NCI-H2171 treated with DMSO at 0.1 percent for 48 hours (cell line): ENCODE measurements around the gene CHAF1B.
"Not testable (repeated sequence)": the region's sequence is repeated elsewhere in the genome, so short reads cannot be mapped to it uniquely, and the experiment has no call there.

ENCODE experiments used
- DNase-seq: peaks from one replicate; lab custom pipeline; 2025; lab: John Stamatoyannopoulos, UW

CHAF1B gene

DNA sequence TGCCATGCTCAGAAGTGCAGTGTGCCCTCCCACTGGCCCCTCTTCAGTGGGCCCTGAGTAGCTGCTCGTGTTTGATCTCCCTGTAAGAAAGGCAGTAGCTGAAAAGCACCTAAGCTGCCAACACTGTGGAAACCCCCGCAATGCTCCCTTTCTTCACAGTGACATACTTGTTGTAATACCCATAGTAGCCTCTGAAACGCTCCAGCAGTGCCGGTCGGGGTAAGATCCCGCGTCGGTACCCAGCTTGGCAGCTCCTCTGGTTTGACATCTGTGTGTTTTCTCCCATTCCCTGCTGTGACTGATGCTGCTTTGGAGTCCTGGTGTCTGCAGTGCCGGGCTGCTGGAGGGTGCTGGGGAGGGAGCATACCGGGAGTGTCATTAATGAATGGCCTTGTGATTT lies 3.6 kb downstream of the CHAF1B start:
- DNase-seq = peak; percentile 86

DNA sequence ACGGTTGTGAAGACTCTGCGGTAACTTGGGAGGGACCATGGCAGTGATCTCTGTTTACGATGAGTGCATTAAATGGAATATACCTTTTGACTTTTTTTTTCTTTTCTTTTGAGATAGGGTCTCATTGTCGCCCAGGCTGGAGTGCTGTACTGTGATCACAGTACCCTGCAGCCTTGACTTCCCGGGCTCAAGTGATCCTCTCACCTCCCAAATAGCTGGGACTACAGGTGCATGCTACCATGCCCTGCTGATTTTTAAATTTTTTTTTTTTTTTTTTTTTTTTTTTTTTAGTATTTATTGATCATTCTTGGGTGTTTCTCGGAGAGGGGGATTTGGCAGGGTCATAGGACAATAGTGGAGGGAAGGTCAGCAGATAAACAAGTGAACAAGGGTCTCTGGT lies 6.5 kb downstream of the CHAF1B start:
- not testable (repeated sequence) for DNase-seq

DNA sequence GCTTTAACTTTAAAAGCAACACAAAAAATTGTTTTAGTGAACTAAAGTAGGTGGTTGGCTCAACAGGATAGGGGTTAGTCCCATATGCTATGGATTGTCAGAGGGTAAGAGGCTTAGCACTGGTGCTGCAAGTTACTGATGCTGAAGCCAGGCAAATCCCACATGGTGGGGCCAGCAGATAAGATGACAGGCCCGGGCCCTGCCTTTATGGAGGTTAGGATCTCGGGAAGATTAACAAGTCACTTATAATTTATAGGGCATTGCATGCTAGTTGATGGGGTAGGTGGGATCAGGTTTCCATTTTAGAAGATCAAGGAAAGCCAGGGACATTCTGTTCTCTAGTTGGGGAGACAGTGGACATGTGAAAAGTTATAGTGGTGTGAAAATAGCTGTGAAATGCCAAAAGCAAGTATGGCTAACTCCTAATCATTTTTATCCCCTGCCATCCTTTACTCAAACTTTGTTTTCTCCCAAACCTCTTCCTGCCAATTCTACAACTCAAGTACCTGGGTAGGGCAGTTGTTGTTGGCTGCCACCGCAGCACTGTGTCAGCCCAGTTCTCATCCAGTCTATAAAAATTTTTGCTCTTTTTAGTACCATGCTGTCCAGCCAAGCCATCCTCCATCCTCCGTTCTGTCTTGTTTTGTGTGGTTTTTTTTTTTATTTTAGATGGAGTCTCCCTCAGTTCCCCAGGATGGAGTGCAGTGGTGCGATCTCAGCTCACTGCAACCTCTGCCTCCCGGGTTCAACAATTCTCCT lies 10.3 kb downstream of the CHAF1B start:
- no peak for DNase-seq

GRCh38 chr21:36396325-36396724 lies 11.1 kb downstream of the CHAF1B start:
- no peak for DNase-seq

DNA sequence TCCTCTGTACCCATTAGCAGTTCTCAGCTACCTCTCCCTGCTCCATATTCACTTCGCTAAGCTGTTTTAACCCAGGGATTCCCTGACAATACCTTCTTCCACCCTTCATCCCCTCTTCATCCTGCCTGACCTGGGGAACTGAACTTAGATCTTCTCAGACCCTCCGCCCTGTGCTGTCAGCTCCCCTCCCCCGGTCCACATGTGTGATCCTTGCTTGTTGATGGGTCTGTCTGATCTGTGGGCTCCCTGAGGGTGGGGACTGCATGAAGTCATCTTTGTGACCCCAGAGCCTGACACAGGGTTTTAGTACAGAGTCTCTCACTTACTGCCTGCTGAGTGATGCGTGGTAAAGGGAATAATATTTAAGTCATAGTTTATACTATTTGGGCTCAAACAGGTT lies 11.8 kb downstream of the CHAF1B start:
- no peak for DNase-seq

DNA sequence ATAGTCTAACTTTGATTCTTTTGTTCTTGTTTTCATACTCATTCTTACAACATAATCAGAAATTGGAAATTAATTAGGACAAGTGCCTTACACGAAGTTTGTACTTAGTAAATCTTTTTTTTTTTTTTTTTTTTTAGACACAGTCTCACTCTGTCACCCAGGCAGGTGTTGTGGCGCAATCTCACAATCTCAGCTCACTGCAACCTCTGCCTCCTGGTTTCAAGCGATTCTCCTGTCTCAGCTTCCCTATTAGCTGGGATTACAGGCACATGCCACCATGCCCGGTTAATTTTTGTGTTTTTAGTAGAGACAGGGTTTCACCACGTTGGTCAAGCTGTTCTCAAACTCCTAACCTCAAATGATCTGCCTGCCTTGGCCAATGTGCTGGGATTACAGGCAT lies 12.4 kb downstream of the CHAF1B start:
- DNase-seq = no peak

DNA sequence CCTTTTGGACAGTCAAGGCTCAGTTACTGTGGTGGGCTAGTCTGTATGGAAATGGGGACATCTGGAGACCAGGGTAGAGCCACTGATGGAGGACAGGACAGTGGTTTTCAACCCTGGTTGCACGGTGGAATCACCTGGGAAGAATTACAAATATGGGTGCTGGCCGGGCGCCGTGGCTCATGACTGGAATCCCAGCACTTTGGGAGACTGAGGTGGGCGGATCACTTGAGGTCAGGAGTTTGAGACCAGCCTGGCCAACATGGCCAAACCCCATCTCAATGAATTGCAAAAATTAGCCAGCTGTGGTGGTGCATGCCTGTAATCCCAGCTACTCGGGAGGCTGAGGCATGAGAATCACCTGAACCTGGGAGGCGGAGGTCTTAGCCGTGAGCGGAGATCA lies 14.5 kb downstream of the CHAF1B start:
- not testable (repeated sequence) for DNase-seq

DNA sequence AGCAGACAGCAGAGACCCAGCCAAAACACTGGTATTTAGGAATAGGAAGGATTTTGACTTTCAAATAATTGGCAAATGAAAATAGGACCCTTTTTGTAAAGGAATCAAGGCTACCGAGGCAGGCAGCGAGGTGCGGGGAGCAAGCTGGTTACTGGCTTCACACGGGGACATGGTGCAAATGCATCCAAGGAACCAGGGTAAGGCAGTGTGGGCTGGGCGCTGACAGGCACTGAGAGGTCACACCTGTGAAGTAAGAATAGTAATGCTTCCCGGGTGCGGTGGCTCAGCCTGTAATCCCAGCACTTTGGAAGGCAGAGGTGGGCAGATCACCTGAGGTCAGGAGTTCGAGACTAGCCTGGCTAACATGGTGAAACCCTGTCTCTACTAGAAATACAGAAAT lies 15.5 kb downstream of the CHAF1B start:
- no peak for DNase-seq

DNA sequence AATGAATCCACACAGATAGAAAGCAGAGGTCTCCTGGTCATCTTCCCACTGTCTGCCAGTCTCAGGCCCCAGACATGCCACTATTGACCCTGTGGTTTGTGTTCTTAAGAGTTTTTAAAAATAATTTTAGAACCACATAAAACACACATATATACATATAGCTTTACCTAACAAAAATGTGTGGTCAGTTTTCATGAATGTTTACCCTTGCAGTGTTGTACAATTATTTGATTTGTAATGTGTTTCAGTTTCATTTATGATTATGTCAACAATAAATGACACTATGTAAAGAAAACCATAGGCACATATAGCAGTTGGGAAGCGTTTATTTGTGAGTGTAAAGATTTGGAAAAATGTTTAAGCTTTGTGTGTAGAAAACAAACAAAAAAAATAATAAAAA lies 17.1 kb downstream of the CHAF1B start:
- no peak for DNase-seq

GRCh38 chr21:36403713-36404112 lies 18.5 kb downstream of the CHAF1B start:
- no peak for DNase-seq

DNA sequence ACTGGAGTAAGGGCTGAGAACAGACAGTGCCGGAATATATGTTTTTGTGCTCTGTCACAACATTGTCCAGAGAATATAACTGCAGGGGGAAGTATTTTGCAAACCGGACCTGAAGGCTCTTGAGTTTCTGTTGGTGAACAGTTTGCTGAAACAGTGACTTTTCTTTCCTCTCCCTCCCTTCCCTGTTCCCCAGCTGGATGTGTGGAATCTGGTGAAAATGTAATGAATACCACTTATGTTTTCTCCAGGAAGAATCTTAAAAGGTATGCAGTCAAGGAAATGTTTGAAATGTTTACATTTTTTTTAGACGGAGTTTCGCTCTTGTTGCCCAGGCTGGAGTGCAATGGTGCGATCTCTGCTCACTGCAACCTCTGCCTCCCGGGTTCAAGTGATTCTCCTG lies 23.4 kb downstream of the CHAF1B start:
- DNase-seq = no peak

DNA sequence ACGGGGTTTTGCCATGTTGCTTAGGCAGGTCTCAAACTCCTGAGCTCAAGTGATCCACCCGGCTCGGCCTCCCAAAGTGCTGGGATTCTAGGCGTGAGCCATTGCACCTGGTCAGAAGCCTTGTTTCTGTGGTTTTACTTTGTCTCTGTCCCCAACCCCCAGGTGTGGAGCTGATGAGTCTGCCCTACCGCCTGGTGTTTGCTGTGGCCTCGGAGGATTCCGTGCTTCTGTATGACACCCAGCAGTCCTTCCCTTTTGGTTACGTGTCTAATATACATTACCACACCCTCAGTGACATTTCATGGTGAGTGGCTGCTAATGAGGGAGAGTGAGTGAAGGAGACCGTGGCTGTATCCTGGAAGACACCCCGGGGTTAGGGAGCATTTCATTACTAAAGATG lies 26.1 kb downstream of the CHAF1B start:
- DNase-seq = no peak

GRCh38 chr21:36412916-36413315 lies 27.7 kb downstream of the CHAF1B start:
- no peak for DNase-seq

GRCh38 chr21:36415375-36415774 lies 30.2 kb downstream of the CHAF1B start:
- DNase-seq = no peak

- no peak for DNase-seq
These were observed 34.0 kb downstream of the CHAF1B start for GRCh38 chr21:36419241-36419640.

GRCh38 chr21:36419996-36420395 lies 34.8 kb downstream of the CHAF1B start:
- DNase-seq = peak; percentile 45

DNA sequence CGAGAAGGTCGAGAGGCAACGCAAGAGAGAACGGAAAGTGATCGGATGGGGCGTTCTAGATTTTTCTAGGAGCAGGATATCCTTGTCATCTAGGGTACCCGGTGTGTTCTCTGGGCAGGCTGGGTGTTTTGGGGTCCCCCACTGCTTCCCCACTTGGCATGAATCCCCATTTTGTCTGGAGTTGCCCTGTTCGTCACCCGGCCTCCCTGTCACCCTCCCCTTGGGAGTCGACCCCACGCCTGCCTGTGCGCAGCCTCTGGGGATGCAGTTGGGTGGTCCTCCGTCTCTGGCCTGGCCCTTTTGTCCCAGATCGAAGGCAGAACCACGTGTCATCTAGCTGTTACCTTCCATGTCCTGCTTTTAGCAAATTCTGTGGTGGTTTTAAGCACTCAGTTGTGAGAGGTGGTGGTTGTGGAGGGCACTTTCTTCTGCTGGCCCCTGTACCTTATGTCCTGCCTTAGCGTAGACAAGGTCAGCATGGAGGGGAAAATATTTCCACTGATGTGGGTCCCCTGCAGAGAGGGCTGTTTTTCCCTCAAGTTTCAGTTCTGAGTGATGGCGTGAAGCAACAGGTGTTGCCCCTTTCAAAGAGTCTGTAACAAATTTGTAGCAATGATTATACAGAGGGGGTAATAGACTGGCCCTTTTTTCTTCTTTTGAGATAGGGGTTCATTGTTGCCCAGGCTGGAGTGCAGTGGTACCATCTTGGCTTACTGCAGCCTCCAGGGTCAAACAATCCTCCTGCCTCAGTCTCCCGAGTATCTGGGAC lies 35.6 kb downstream of the CHAF1B start:
- no peak for DNase-seq

DNA sequence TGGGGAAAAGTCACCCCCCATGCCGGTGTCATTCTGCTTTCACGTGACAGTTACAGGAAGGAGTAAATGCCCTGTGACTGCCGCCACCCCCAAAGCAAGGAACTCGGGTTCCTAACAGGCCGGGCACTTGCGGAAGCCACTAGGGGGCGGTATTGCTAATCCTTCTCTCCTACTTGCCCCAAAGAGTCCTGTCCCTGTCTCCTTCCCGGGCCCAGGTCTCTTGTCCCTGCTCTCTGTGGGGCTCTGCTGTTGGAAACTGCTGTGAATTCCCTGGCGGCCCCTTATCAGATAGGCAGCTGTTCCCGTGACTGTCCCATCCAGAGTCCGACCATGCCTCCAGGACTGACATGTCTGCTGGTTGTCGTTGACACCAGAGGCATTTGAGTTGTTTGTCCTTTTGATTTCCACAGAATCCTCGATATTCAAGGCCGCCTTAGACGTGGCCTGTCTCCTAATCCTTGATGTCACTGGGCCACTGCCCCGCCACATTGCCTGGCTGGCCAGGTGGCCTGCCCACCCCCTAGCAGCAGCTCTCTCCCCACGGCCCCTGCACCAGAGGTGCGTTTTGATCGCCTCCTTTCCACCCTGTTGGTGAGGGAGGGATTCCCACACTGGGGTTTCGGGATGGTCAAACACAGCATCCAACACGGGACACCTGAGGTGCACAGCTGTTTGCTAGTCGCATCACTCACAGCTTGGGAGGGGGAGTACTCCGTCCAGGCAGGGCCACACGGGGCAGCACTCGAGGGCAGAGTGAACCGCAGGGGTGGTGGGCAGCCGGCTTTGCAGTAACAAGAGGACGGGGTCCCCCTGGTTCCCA lies 37.3 kb downstream of the CHAF1B start:
- peak; percentile 6 for DNase-seq

- DNase-seq = no peak
These were observed 38.7 kb downstream of the CHAF1B start for GRCh38 chr21:36423771-36424433.

DNA sequence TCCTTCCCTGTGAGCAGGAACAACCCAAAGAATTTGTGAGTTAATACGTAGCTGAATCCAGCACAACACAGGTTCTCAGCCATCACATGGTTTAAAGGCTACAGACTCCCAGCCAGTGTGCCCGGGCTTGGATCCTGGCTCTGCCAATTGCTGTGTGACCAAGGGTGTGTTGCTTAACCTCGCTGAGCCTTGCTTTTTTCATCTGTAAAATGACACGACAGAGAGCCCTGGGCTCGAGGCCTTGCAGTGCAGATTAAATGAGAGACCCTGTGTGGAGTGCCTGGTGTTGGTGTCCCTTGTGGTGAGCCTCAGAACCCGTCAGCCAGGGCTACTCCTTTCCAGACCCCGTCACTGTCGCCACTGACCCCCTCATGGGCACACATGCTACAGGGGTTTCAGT lies 39.4 kb downstream of the CHAF1B start:
- no peak for DNase-seq

DNA sequence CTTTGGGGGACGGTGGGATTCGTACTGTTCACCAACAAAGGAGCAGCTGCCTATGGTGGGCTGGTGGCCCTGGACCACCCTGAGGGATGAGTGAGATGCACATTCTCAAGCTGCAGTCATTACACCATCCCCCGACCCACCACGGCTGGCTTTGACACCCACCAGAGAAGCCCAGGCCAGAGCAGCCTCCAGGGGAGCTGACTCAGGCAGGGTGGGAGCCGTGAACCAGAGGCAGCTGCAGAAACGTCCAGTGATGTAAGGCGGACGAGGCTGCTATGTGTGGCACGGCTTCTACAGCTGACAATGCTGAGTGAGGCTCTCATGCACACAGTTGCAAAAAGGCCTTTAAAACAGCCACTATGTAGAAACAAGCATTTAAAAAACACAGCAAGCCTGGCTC lies 40.1 kb downstream of the CHAF1B start:
- no peak for DNase-seq

- DNase-seq = no peak
These were observed 42.3 kb downstream of the CHAF1B start for GRCh38 chr21:36427502-36427901.
